HG03469 (cell line): ENCODE results near the gene TACC2.
"Not testable (repeated sequence)": the region's sequence is repeated elsewhere in the genome, so short reads cannot be mapped to it uniquely, and the experiment has no call there.

ENCODE experiments used
- ATAC-seq: cut with Tn5 transposase; IDR thresholded peaks from one replicate; pipeline ENCODE4 v1.9.1; 2021; ENCODE audit warnings: mild to moderate bottlenecking, moderate library complexity, moderate number of reproducible peaks; ENCODE audit not compliant: unreplicated experiment

Gene TACC2

DNA sequence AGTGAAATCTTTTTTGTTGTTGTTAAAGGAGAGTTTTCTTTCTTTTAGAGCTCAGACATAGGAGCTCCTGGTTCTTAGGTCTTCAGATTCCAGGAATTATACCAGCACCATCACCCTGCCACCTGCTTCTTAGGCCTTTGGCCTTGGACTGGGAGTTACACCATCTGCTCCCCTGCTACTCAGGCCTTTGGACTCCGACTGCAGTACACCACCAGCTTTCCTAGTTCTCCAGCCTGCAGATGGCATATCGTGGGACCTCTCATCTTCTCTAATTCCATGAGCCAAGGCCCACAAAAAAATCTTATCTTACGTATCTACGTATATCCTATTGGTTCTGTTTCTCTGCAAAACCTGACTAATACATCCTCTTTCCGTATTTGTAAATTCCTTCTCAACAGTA, 5.1 kb upstream of the TACC2 start:
- ATAC-seq: no peak

GRCh38 chr10:121984463-121984862, 4.5 kb upstream of the TACC2 start:
- no peak for ATAC-seq

GRCh38 chr10:121990015-121990677, 1.2 kb downstream of the TACC2 start:
- no peak for ATAC-seq

DNA sequence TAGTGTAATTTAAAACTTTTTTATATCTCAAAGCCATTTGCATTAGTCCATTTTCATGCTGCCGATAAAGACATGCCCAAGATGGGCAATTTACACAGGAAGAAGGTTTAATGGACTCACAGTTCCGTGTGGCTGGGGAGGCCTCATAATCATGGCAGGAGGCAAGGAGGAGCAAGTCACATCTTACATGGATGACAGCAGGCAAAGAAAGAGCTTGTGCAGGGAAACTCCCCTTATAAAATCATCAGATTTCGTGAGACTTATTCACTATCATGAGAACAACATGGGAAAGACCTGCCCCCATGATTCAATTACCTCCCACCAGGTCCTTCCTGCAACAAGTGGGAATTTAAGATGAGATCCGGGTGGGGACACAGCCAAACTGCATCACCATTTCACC, 2.8 kb downstream of the TACC2 start:
- ATAC-seq: not testable (repeated sequence)

GRCh38 chr10:121994429-121994941, 5.5 kb downstream of the TACC2 start:
- ATAC-seq: no peak

DNA sequence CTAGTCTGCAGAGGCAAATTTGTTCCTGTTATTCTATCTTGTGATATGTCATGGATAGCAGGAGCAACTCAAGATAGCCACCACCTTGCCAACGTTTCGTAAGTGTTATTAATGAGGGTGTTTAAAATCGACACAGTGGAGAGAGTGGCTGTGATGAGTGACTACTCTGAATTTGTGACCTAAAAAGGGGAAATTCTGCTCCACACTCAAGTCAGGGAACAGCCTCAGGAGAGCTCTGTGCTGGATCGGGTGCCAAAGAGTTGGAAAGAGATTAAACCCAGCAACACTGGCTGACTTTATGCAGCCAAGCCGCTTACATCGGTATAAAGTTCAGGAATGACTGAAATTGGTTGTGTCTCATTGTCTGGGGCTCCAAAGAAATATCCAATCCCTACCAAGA, 9.5 kb downstream of the TACC2 start:
- ATAC-seq: no peak

DNA sequence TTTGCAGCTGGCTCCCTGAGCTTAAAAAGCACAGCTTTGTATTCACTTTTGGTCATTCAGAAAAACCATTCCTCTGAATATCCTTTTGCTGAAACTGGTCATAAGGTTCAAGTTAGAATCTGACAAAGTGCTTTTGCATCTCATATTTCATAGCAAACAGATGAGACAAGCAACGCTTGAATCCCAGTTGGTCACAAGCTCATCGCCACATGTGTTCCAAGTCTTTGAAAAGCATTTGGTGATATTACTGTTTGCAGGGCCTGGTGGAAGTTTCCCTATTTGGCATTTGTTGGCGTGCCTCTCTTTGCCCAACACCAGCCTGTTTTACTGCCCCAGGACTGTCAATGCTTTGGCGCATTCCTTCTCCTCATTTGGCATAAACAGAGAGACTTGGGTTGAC, 10.3 kb downstream of the TACC2 start:
- no peak for ATAC-seq

GRCh38 chr10:122001698-122002097, 12.7 kb downstream of the TACC2 start:
- no peak for ATAC-seq

DNA sequence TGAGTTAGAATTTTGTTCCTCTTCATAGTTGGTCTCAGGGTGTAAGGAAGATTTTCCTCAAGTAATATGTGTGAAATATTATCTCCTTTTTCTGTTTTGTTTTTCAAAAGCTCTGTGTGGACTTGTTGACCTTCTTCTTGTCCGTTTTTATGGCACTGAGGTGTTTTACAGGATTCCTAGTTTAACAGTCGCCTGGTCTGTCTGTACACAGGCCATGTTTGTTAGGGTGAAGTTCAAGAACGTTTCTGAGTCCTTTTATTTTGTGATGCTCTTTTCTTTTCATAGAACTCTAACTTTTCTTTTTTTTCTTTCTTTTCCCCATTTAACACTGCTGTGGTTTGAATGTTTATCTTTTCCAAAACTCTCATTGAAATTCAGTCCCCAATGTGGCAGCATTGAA, 18.5 kb downstream of the TACC2 start:
- ATAC-seq: no peak

- ATAC-seq: no peak
Measured at GRCh38 chr10:122010405-122011050, 21.6 kb downstream of the TACC2 start.

- ATAC-seq: no peak
Measured at GRCh38 chr10:122012731-122013130, 23.8 kb downstream of the TACC2 start.

DNA sequence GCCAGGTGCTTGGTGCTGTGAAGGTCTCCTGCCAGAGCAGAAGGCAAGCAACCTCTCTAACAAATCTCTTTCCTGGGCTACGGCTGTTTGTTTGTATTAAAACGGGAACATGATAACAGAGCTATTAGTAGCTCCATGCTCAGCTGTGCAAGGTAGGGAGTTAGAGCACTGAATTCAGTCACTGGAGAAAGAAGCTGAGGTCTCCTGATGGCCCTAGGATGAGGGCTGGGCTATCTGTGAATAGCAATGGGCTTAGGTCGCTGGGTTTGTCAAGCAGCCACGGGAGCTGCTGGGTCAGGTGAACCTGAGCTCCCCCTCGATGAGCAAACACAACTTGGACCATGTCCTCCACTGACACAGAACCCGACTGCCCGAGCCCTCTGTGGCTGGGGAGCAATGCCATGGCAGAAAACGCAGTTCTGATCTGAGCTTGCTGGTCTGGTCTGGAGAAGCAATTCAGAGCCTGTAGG, 24.4 kb downstream of the TACC2 start:
- no peak for ATAC-seq

DNA sequence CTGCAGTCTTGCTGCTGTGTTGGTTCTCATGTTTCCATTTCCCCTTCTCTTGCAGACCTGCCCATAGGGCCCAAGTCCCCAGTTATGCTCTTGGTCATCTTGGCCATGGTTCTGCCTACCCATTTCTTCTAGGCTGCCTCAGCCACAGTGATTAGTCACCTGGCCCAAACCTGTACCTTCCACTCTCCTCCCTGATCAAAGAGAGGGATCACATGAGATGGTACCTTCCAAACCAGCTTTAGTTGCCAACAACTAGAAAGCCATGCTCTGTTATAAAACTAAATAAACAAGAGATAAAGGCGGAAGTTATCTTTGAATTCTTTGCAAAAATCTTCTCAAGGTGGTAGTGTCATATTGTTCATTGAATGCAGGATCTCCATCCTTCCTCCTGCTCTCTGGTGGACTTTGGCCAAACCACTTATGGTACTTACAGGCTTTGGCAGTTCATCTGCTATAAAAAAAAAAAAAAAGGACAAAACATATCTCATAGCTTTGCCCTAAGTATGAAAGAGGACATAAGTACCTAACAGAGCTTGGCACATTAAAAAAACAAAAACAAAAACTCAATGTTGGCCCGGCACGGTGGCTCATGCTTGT, 25.8 kb downstream of the TACC2 start:
- ATAC-seq: no peak

DNA sequence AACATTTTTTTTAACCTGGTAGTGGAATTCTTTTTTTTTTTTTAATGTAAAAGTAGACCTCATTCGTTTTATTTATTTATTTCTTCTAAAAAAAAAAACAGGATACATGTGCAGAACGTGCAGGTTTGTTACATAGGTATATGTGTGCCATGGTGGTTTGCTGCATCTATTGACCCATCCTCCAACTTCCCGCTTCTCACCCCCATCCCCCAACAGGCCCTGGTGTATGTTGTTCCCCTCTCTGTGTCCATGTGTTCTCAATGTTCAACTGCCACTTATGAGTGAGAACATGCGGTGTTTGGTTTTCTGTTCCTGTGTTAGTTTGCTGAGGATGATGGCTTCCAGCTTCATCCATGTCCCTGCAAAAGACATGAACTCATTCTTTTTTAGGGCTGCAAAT, 29.0 kb downstream of the TACC2 start:
- ATAC-seq: not testable (repeated sequence)

GRCh38 chr10:122018491-122018890, 29.5 kb downstream of the TACC2 start:
- ATAC-seq: no peak

GRCh38 chr10:122018951-122019413, 30.0 kb downstream of the TACC2 start:
- no peak for ATAC-seq

GRCh38 chr10:122019414-122019975, 30.5 kb downstream of the TACC2 start:
- no peak for ATAC-seq

DNA sequence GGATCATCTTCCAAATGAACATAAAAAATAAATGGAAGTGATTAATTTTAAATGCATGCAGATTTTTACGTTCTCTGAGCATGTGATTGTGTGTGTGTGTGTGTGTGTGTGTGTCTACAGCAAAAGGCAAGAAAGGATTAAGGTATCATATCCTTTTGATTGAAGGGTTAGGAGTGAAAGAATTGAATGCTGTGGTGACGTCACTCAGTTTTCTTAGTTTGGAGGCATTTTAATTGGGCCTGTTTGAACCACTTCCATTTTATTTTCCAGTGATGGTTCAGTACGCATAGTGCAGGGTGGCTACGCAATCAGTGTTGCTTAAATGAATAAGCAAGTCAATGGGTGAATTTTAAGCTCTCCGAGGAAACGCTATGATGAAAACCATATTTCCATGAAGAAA, 31.3 kb downstream of the TACC2 start:
- ATAC-seq: no peak

- ATAC-seq: no peak
Measured at GRCh38 chr10:122021379-122021778, 32.4 kb downstream of the TACC2 start.

- ATAC-seq: no peak
Measured at GRCh38 chr10:122021828-122022227, 32.9 kb downstream of the TACC2 start.

DNA sequence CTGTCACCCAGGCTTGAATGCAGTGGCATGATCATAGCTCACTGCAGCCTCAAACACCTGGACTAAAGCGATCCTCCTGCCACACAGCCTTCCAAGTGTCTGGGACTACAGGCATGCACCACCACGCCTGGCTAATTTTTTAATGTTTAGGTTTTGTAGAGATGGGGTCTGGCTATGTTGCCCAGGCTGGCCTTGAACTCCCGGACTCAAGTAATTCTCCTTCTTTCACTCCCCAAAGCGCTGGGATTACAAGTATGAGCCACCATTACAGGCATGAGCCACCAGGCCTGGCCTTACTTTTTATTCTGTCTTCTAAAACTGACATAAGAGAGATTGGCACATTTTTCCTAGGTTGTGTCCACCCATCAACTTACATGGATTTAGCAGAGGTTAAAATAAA, 33.3 kb downstream of the TACC2 start:
- ATAC-seq: no peak

DNA sequence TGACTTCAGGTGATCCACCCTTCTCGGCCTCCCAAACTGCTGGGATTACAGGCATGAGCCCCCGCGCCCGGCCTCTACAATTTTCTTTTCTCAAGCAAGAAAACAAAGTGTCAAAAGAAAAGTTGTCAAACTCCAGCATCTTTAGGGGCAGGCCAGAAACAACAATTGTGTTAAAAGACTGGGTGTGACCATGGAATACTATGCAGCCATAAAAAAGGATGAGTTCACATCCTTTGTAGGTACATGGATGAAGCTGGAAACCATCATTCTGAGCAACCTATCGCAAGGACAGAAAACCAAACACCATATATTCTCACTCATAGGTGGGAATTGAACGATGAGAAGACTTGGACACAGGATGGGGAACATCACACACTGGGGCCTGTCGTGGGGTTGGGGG, 34.3 kb downstream of the TACC2 start:
- ATAC-seq: not testable (repeated sequence)
